ENCODE data around the gene RHOH. TPM values are rescaled to one million over a fixed set of nuclear protein-coding genes. Genes with fewer than 3 reads are reported as not detected.

RHOH gene, protein sequence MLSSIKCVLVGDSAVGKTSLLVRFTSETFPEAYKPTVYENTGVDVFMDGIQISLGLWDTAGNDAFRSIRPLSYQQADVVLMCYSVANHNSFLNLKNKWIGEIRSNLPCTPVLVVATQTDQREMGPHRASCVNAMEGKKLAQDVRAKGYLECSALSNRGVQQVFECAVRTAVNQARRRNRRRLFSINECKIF
- 0.07 to 0.26 TPM (median 0.15 TPM) in 3 of 5 replicates, not detected in the others for total RNA-seq (2022; extraction: Qiagen RNA extraction; ENCODE audit: low read depth)

DNA sequence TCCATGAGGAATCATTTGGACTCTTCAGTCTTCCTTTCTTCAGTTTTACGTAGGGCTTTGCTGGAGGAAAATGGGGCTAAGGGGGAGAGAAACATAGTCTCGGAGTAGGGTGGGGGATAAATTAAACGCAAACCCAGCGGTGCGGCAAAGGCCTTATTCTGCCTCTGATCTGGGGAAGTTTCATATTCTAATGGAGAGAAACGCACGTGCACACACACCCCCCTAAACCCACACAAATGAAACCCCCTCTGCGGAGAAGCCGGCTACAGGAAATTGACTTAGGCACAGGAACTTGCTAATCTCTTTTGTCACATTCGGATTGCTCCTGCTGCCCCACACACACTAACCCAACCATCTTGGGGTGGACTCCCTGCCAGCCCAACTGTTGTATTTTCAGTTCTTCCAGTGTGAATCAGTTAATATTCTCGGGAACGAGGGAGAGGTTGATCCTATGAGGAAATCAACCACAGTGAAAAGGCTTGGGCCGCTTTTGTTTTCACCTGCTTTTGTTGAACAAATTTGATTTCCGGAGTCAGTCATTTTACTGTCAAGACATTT, at the start of gene RHOH:
Gene RHOH, plus strand, starts transcription at position 308 of the 558 bp plus-strand sequence. CDS start 46,356 bp downstream, outside the sequence.

Other genes with a start within 250 kb of the RHOH start
- gene PDS5A, start 219.1 kb upstream of the RHOH start, total RNA-seq (2022; extraction: Qiagen RNA extraction; ENCODE audit: low read depth), result 15.7 to 30.4 TPM (median 29.2 TPM) in 5 replicates
- gene N4BP2, start 140.2 kb upstream of the RHOH start, total RNA-seq (2022; extraction: Qiagen RNA extraction; ENCODE audit: low read depth), result 1.1 to 3.6 TPM (median 2.6 TPM) in 5 replicates
- gene CHRNA9, start 138.3 kb downstream of the RHOH start, total RNA-seq (2022; extraction: Qiagen RNA extraction; ENCODE audit: low read depth), result 1.2 to 1.8 TPM (median 1.7 TPM) in 5 replicates